ENCODE results near the gene PARVB. TPM values are rescaled to one million over a fixed set of nuclear protein-coding genes. Genes with fewer than 3 reads are reported as not detected.

The PARVB gene
- total and polyA plus RNA-seq, 10 of the 15 experiments (the other 5 are each of a cell fraction or from before 2014, with no cell fraction given): 5.2 to 264 (median 76.0) TPM

DNA sequence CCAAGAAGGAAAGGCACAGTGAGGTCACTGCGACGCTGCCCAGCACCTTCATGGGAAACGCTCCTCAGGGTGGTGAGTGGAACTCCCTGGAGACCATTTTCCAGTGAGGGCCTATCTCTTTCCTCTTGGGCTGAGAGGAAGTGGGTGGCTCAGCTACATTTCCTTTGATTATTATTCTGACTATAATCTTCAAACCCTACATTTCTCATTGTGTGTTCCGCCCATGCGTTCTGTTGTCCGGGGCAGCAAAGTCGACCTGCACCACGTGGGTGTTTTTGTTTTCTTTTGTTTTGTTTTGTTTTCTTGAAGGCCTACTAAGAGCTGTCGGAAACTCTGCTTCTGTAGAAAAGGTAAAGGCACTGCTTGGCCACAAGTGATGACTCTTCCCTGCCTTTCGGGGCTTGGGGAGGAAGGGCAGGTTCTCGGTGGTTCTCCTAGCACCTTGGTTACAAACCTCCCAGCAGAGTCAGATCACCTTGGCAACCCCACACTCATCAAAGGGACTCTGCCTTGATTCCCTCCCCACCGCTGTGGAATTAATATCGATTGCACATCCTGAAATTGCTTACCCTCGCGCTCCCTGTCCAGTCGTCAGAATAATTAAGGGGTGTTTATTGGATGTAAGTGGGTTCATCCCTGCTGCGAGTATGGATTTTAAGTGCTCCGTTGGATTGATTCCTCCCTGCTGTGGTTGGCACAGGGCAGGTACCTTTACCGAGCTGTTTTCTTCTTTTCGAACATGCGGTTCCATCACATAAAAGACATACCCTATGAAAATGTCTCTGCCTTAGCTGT, 7.3 kb downstream of the PARVB start:
- no peak for FAIRE-seq
- RAD21 ChIA-PET (ENCODE audit: unreplicated experiment): interaction anchor here (1.2 kb wide), 1 partner anchor 38 kb away, joined by 3 read pairs; no protein-coding TSS in a partner anchor
- WGBS (ENCODE audit: insufficient coverage, insufficient replicate concordance, low lambda C conversion rate, missing lambda C conversion rate): 86% methylated on average over 21 of the region's 21 CpGs
- no TSS peak for BruUV-seq (replicated peaks)
- Histone ChIP-seq H3K36me3 (ENCODE audit: control insufficient read depth in 2 of 2, insufficient read depth in 2 of 2, low read length in 1 of 2) (peaks cover 4 to 30% of the 10 kb centered on the region in 2 experiments), H4K20me1 (ENCODE audit: control insufficient read depth, insufficient read depth) (0 out of 2 replicates have a peak, but pooled peaks cover 2% of the 10 kb centered on the region), H3K27me3 (replicated peaks in 1 of 2; ENCODE audit: control insufficient read depth in 2 of 2, insufficient read depth in 2 of 2, low read length in 1 of 2) (no peaks in the 10 kb centered on the region), H3K4me3 (no peak overlapping the region), H3K9ac (ENCODE audit: control insufficient read depth, insufficient read depth, low read length) (no peak overlapping the region), H2AFZ (ENCODE audit: control insufficient read depth, low read depth, low read length) (no peak overlapping the region), H3K4me1 (ENCODE audit: control insufficient read depth, insufficient read depth, low read length) (peaks cover 23% of the 10 kb centered on the region), H3K27ac (ENCODE audit: control insufficient read depth, insufficient read depth) (peak overlapping the region; percentile 28; the same call in 1 of the 2 replicates), H3K9me3 (replicated peaks; ENCODE audit: control insufficient read depth, insufficient read depth, low read length) (no peaks in the 10 kb centered on the region; the same call in 2 of the 3 replicates), H3K4me2 (ENCODE audit: control insufficient read depth, insufficient read depth) (peak overlapping the region; percentile 47), H3K79me2 (ENCODE audit: control insufficient read depth, insufficient read depth, low read length) (peaks cover 89% of the 10 kb centered on the region)
- no peak for DNase-seq (ENCODE audit: low read depth, low spot score)
- intact Hi-C loops (cut with micrococcal nuclease; ENCODE audit: unreplicated experiment) (no loop called here), in situ Hi-C loops (cut with MboI) (loop anchor here (10.0 to 25.0 kb wide), 2 partner anchors 1107 to 1369 kb away; no protein-coding TSS in a partner anchor)
- SMC1A ChIA-PET (ENCODE audit: uncharacterized antibody, unreplicated experiment): interaction anchor here (1.1 to 1.6 kb wide), 5 partner anchors 11 to 38 kb away, joined by 3 to 5 read pairs (median 3); no protein-coding TSS in a partner anchor
- no peak for ATAC-seq
- CTCF ChIA-PET: interaction anchor here (2.9 kb wide), 1 partner anchor 38 kb away, joined by 12 read pairs; no protein-coding TSS in a partner anchor
- TF ChIP-seq NFXL1 (IDR thresholded peaks at IDR 0.05; ENCODE audit: borderline replicate concordance): no peak
- TF ChIP-seq, protein P1, sequence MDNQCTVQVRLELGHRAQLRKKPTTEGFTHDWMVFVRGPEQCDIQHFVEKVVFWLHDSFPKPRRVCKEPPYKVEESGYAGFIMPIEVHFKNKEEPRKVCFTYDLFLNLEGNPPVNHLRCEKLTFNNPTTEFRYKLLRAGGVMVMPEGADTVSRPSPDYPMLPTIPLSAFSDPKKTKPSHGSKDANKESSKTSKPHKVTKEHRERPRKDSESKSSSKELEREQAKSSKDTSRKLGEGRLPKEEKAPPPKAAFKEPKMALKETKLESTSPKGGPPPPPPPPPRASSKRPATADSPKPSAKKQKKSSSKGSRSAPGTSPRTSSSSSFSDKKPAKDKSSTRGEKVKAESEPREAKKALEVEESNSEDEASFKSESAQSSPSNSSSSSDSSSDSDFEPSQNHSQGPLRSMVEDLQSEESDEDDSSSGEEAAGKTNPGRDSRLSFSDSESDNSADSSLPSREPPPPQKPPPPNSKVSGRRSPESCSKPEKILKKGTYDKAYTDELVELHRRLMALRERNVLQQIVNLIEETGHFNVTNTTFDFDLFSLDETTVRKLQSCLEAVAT (IDR thresholded peaks at IDR 0.05): 0 out of 2 replicates have a peak, but pooled peaks have one; percentile 39
- POLR2A ChIA-PET: interaction anchor here (0.6 kb wide), 1 partner anchor 9 kb away, joined by 3 read pairs; no protein-coding TSS in a partner anchor

Measured in GM12878 (cell line).